Esophagus muscularis mucosa (tissue), 4 donors: ENCODE results near the gene TRDN. TPM values are rescaled to one million over a fixed set of nuclear protein-coding genes. Genes with fewer than 3 reads are reported as not detected.

Experiments
- DNase-seq: peaks from one replicate; pipeline ENCODE4 v3.0.0-alpha.2; 2017; ENCODE audit errors: extremely low spot score
- H3K27ac ChIP-seq, 4 donors: fragments of 200-600 bp; sonication (generic); replicated peaks in 1 of 4; 1 replicate in 3 of 4; 2 replicates in 1 of 4; pipeline ENCODE4 v1.5.1; 2016 to 2019; ENCODE audit warnings: mild to moderate bottlenecking in 1 of 4
- H3K27me3 ChIP-seq, 4 donors: fragments of 200-600 bp; sonication (generic); one replicate each; pipeline versions ENCODE4 v1.5.1 to v1.6.0; 2016 to 2019
- H3K36me3 ChIP-seq, 4 donors: fragments of 200-600 bp; sonication (generic); one replicate each; pipeline ENCODE4 v1.5.1; 2016 to 2019
- H3K4me1 ChIP-seq, 4 donors: fragments of 200-600 bp; sonication (generic); one replicate each; pipeline ENCODE4 v1.5.1; 2016 to 2019
- H3K4me3 ChIP-seq, 4 donors: fragments of 200-600 bp; sonication (generic); 1 replicate in 2 of 4; 2 replicates in 2 of 4; pipeline ENCODE4 v1.5.1; 2016 to 2019; ENCODE audit warnings: mild to moderate bottlenecking in 4 of 4, moderate library complexity in 1 of 4
- H3K9me3 ChIP-seq, 4 donors: fragments of 200-600 bp; sonication (generic); 1 replicate in 3 of 4; 2 replicates in 1 of 4; pipeline ENCODE4 v1.5.1; 2016 to 2019
- EP300 ChIP-seq: sonication (generic); formaldehyde crosslinking; IDR thresholded peaks from one replicate; pipeline ENCODE4 v1.6.1; 2017; ENCODE audit warnings: antibody characterized with exemption
- POLR2A ChIP-seq: fragments of 450-650 bp; IDR thresholded peaks from one replicate; pipeline ENCODE4 v1.6.1; 2017; ENCODE audit warnings: antibody characterized with exemption, moderate library complexity, mild to moderate bottlenecking, low read depth
- POLR2AphosphoS5 ChIP-seq, 2 donors: sonication (generic); formaldehyde crosslinking; IDR thresholded peaks; one replicate each; pipeline ENCODE4 v1.6.1; 2017; ENCODE audit warnings: antibody characterized with exemption in 2 of 2
- WGBS: methylation state at CpG from one replicate; pipeline ENCODE4 v1.1.5; 2018; 5-methylcytosine and 5-hydroxymethylcytosine counted together
- intact Hi-C: fragments of 100-400 bp; cut with DNase I; formaldehyde crosslinking; loops from one replicate; pipeline ENCODE4 v1.15.1; 2023
- total RNA-seq, 4 donors: library from RNA; depleted of rRNA; stranded (reverse); fragments of >200 nt; gene quantifications; one replicate each; pipeline versions ENCODE4 v1.1.0 to v1.2.1, GENCODE V29; 2016
- TF ChIP-seq, protein P1 (sequence below), 3 experiments: fragments of 200-600 bp in 2 of 3; fragments of 450-650 bp in 1 of 3; sonication (generic) in 2 of 3; IDR thresholded peaks; one replicate each; pipeline ENCODE4 v1.5.1; 2017 to 2019; ENCODE audit warnings: antibody characterized with exemption in 3 of 3, mild to moderate bottlenecking in 2 of 3, moderate library complexity in 1 of 3

TRDN gene
- total RNA-seq, 4 donors from 2014 or later = not detected

DNA sequence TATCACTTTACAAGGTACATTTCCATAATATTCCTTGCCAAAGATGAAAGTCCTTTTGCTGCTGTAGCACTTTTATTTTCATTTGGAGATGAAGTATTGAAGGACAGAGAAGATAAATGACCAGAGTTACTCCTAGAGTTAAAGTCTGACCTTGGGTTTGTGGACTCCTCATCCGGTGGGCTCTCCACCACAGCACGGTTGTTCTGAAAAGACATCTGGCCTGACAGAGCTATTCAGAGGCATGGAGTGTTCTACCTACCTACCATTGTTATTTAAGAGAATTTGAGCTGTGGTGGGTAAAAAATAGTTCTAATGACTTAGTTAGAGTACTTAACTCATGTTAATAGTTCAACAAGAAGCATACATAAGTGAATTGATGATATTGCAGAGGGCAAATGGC, 422.3 kb downstream of the TRDN start:
- Histone ChIP-seq H3K9me3 (no peaks in the 10 kb centered on the region), H3K4me1 (no peaks in the 10 kb centered on the region), H3K4me3 (no peak overlapping the region), H3K36me3 (no peaks in the 10 kb centered on the region), H3K27ac (no peak overlapping the region), H3K27me3 (no peaks in the 10 kb centered on the region)
- DNase-seq = no peak
- WGBS = 68% methylated on average over 2 of the region's 2 CpGs
- intact Hi-C loops = no loop called here
- TF ChIP-seq POLR2AphosphoS5 (IDR thresholded peaks at IDR 0.05) (no peak), EP300 (no peak), POLR2A (no peak)
- TF ChIP-seq, protein P1, sequence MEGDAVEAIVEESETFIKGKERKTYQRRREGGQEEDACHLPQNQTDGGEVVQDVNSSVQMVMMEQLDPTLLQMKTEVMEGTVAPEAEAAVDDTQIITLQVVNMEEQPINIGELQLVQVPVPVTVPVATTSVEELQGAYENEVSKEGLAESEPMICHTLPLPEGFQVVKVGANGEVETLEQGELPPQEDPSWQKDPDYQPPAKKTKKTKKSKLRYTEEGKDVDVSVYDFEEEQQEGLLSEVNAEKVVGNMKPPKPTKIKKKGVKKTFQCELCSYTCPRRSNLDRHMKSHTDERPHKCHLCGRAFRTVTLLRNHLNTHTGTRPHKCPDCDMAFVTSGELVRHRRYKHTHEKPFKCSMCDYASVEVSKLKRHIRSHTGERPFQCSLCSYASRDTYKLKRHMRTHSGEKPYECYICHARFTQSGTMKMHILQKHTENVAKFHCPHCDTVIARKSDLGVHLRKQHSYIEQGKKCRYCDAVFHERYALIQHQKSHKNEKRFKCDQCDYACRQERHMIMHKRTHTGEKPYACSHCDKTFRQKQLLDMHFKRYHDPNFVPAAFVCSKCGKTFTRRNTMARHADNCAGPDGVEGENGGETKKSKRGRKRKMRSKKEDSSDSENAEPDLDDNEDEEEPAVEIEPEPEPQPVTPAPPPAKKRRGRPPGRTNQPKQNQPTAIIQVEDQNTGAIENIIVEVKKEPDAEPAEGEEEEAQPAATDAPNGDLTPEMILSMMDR (IDR thresholded peaks at IDR 0.05) = no peak

DNA sequence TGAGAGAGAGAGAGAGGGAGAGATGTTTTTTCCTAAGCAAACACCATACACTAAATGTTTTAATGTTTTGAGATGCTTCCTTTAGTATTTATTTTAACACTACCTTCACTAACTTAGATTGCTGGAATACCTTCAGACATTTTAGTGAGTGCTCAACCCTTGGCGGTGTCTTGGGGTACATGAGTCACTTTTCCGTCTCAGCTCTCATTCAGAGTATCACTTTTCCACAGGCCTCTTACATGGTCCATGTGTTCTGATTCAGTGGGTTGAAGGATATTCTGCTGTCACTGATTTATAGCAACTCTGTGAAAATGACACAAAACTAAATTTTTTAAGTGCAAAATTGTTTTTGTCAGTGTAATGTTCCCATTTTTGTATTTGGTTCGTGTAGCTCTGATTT, 422.8 kb downstream of the TRDN start:
- Histone ChIP-seq H3K4me3 (no peak overlapping the region), H3K36me3 (no peaks in the 10 kb centered on the region), H3K27ac (no peak overlapping the region), H3K27me3 (no peaks in the 10 kb centered on the region), H3K9me3 (no peaks in the 10 kb centered on the region), H3K4me1 (no peaks in the 10 kb centered on the region)
- TF ChIP-seq POLR2AphosphoS5 (IDR thresholded peaks at IDR 0.05) (no peak), POLR2A (no peak), EP300 (no peak)
- TF ChIP-seq, protein P1 (IDR thresholded peaks at IDR 0.05) = no peak
- intact Hi-C loops = no loop called here
- no peak for DNase-seq
- WGBS = 85% methylated on average over 3 of the region's 3 CpGs

DNA sequence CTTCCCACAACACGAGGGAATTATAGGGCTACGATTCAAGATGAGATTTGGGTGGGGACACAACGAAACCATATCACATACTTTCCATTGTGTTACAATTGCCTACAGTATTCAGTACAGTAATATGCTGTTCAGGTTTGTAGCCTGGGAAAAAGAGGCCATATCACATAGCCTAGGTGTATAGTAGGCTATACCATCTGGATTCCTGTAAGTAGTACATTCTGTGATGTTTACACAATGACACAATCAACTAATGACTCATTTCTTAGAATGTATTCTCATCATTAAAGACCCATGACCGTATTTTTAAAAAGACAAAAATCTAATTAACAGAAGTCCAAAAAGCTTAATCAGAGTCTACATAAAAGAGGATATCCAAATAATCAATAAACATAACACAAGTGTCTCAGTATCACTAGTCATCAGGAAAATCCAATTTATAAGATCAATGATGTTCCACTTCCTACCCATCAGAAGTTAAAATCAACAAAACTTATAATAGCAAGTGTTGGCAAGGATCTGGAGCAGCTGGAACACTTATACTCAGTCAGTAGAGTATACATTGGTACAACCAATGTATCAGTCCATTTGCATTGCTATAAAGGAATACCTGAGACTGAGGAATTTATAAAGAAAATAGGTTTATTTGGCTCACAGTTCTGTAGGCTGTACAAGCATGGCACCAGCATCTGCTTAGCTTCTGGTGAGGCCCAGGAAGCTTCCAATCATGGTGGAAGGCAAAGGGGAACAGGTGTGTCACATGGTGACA, 424.8 kb downstream of the TRDN start:
- 88% methylated on average over 4 of the region's 4 CpGs for WGBS
- TF ChIP-seq, protein P1 (IDR thresholded peaks at IDR 0.05) = no peak
- TF ChIP-seq POLR2AphosphoS5 (IDR thresholded peaks at IDR 0.05) (no peak), POLR2A (no peak), EP300 (no peak)
- Histone ChIP-seq H3K9me3 (no peaks in the 10 kb centered on the region), H3K36me3 (no peaks in the 10 kb centered on the region), H3K27me3 (no peaks in the 10 kb centered on the region), H3K4me3 (no peak overlapping the region), H3K27ac (no peak overlapping the region), H3K4me1 (no peaks in the 10 kb centered on the region)
- DNase-seq = no peak
- intact Hi-C loops = no loop called here

DNA sequence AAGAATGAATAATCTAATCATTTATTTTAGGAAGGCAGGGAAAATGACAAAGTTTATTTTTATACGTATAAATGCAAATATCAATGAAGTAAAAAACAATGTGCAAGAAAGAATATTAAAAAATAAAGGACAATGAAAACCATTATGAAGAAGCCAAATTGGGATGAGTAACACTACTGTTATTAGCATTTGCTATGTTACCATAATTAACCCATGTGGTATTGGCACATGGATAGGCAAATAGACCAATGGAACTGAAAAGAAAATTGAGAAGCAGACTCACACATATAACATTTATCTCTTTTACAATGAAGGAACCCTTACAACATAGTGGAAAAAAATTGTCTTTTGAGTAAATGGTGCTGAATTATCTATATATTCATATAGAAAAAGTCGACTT, 426.1 kb downstream of the TRDN start:
- no peaks in the 10 kb centered on the region for H3K4me1 ChIP-seq
- H3K27me3 ChIP-seq = no peaks in the 10 kb centered on the region
- DNase-seq = no peak
- 72% methylated on average over 2 of the region's 2 CpGs for WGBS
- intact Hi-C loops = no loop called here
- H3K4me3 ChIP-seq = no peak overlapping the region
- H3K27ac ChIP-seq = no peak overlapping the region
- no peaks in the 10 kb centered on the region for H3K36me3 ChIP-seq
- TF ChIP-seq, protein P1 (IDR thresholded peaks at IDR 0.05) = no peak
- no peak for TF ChIP-seq EP300
- TF ChIP-seq POLR2A = no peak
- no peak for TF ChIP-seq POLR2AphosphoS5 (IDR thresholded peaks at IDR 0.05)
- no peaks in the 10 kb centered on the region for H3K9me3 ChIP-seq
